Nephron progenitor cell (in vitro differentiated cells): ENCODE results near the gene MDH2.
A peak's percentile ranks its signal among the peaks of the same experiment; 100 is the strongest.
"Not testable (repeated sequence)": the region's sequence is repeated elsewhere in the genome, so short reads cannot be mapped to it uniquely, and the experiment has no call there.

Source experiments
- DNase-seq: peaks from one replicate; pipeline ENCODE4 v3.0.0; 2021
- H3K27ac Mint-ChIP-seq: 2 replicates; pipeline ENCODE4 v1.8.0; 2021; ENCODE audit warnings: mild to moderate bottlenecking, moderate library complexity, mixed read lengths
- H3K27me3 Mint-ChIP-seq: 2 replicates; pipeline ENCODE4 v1.8.0; 2021; ENCODE audit warnings: mild to moderate bottlenecking, low read depth, mixed read lengths; ENCODE audit not compliant: poor library complexity
- H3K36me3 Mint-ChIP-seq: 2 replicates; pipeline ENCODE4 v1.8.0; 2021; ENCODE audit warnings: low read depth, mixed read lengths
- H3K4me1 Mint-ChIP-seq: 2 replicates; pipeline ENCODE4 v1.8.0; 2021; ENCODE audit warnings: mixed read lengths
- H3K4me3 Mint-ChIP-seq: 2 replicates; pipeline ENCODE4 v1.8.0; 2021; ENCODE audit warnings: mild to moderate bottlenecking, moderate library complexity, mixed read lengths
- H3K9me3 Mint-ChIP-seq: 2 replicates; pipeline ENCODE4 v1.8.0; 2021; ENCODE audit warnings: mild to moderate bottlenecking, moderate library complexity, mixed read lengths
- TF ChIP-seq, protein P1 (sequence below): fragments of 200-600 bp; sonication (generic); IDR thresholded peaks from 2 replicates; pipeline ENCODE4 v1.5.0; 2021; ENCODE audit warnings: antibody characterized with exemption

Gene MDH2

DNA sequence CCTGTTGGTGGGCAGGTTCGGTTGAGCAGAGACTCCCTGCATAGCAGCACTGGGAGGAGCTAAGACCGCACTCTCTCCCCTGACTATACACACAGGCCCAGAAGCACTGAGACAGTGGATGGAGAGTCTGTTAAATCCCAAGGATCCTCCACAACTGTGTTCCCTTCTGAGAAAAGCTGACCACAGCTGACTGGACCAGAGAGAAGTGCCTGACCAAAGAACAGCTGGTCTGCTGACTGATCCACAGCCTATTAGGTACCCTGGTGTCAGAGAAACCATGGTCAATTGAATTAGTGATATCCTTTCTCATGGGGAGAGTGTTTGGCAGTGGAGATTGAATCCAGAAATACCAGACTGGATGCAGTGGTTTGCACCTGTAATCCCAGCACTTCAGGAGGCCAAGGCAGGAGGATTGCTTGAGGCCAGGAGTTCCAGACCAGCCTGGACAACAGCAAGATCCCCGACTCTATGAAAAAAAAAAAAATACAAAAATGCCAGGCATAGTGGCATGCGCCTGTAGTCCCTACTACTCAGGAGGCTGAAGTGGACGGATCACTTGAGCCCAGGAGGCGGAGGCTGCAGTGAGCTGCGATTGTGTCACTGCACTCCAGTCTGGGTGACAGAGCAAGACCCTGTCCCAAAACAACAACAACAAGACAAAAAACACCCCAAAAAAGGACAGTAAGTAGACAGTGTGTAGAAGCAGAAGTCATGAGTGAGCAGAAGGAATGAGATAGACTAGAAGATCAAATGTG lies 25.7 kb upstream of the MDH2 start:
- H3K36me3 Mint-ChIP-seq, result peaks cover 48% of the 10 kb centered on the region
- no peak overlapping the region for H3K4me3 Mint-ChIP-seq
- H3K27me3 Mint-ChIP-seq, result peaks cover 3% of the 10 kb centered on the region
- DNase-seq, result no peak
- no peaks in the 10 kb centered on the region for H3K4me1 Mint-ChIP-seq
- no peaks in the 10 kb centered on the region for H3K9me3 Mint-ChIP-seq
- TF ChIP-seq, protein P1, sequence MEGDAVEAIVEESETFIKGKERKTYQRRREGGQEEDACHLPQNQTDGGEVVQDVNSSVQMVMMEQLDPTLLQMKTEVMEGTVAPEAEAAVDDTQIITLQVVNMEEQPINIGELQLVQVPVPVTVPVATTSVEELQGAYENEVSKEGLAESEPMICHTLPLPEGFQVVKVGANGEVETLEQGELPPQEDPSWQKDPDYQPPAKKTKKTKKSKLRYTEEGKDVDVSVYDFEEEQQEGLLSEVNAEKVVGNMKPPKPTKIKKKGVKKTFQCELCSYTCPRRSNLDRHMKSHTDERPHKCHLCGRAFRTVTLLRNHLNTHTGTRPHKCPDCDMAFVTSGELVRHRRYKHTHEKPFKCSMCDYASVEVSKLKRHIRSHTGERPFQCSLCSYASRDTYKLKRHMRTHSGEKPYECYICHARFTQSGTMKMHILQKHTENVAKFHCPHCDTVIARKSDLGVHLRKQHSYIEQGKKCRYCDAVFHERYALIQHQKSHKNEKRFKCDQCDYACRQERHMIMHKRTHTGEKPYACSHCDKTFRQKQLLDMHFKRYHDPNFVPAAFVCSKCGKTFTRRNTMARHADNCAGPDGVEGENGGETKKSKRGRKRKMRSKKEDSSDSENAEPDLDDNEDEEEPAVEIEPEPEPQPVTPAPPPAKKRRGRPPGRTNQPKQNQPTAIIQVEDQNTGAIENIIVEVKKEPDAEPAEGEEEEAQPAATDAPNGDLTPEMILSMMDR, result no peak
- H3K27ac Mint-ChIP-seq, result no peak overlapping the region

DNA sequence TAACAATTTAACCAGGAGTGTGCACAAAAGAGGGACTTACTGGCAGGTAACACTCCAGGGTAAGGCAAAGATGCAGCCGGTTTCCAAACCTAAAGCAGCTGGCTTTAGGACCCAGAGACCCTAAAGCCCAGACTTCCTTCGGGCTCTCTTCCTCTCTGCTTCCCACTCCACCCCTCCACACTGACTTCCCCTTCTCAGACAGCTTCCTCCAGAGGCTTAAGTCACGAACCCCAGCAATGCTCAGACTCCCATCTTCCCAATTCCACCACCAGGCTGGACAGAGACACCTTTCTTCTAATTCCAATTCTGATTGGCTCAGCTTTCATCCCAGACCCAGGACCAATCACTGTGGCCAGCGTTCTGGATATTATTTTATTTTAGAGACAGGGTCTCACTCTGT lies 24.9 kb upstream of the MDH2 start:
- no peak for DNase-seq
- peak overlapping the region; percentile 96 for H3K27ac Mint-ChIP-seq
- H3K4me3 Mint-ChIP-seq, result no peak overlapping the region
- no peaks in the 10 kb centered on the region for H3K4me1 Mint-ChIP-seq
- no peaks in the 10 kb centered on the region for H3K9me3 Mint-ChIP-seq
- H3K27me3 Mint-ChIP-seq, result peaks cover 3% of the 10 kb centered on the region
- TF ChIP-seq, protein P1, result no peak
- peaks cover 42% of the 10 kb centered on the region for H3K36me3 Mint-ChIP-seq

DNA sequence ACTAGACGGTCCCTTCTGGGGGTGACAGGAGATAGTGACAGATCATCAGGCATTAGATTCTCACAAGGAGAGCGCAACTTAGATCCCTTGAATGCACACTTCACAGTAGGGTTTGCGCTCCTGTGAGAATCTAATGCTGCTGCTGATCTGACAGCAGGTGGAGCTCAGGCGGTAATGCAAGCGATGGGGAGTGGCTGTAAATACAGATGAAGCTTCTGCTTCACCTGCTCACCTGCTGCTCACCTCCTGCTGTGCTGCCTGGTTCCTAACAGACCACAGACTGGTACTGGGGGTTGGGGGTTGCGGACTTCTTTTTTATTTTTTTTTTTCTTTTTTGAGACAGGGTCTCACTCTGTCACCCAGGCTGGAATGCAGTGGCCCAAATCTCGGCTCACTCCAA lies 18.2 kb upstream of the MDH2 start:
- not testable (repeated sequence) for H3K27me3 Mint-ChIP-seq, H3K27ac Mint-ChIP-seq, DNase-seq, H3K9me3 Mint-ChIP-seq, H3K4me1 Mint-ChIP-seq, H3K4me3 Mint-ChIP-seq
- peaks cover 32% of the 10 kb centered on the region for H3K36me3 Mint-ChIP-seq

DNA sequence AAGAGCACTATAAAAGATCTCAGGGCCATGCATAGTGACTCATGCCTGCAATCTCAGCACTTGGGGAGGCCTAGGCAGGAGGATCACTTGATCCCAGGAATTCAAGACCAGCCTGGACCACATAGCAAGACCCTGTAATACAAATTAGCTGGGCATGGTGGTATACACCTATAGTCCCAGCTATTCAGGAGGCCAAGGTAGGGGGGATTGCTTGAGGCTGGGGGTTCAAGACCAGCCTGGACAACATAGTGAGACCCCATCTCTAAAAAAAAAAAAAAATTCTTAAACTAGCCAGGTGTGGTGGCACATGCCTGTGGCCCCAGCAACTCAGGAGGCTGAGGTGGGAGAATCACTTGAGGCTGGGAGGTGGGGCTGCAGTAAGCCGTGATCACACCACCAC lies 15.9 kb upstream of the MDH2 start:
- Mint-ChIP-seq H3K36me3 (peaks cover 22% of the 10 kb centered on the region), H3K4me1 (no peaks in the 10 kb centered on the region)

DNA sequence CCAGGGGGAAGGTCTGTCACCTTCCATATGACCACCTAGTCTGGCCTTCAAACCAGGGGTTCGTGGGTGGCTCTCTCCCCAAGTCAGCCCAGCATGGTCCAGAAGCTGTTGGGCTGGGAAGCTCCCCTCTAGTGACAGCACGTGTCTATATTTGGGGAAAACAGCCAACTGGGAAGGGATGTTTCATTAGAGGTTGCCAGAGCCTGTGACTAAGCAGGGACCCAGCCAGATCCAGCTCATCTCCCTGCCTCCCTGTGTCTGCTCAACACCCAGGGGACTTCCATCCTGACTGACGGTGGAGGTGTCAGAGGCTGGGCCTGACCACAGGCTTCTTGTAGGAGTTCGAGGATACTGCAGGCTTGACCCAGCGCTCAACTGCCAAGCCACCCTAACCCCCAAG lies 10.6 kb upstream of the MDH2 start:
- DNase-seq, result no peak

More for the DNA sequence above, 15.9 kb upstream of the MDH2 start:
- Mint-ChIP-seq H3K4me3 (no peak overlapping the region), H3K27ac (no peak overlapping the region), H3K9me3 (no peaks in the 10 kb centered on the region), H3K27me3 (no peaks in the 10 kb centered on the region)
- no peak for DNase-seq
- TF ChIP-seq, protein P1, result no peak

DNA sequence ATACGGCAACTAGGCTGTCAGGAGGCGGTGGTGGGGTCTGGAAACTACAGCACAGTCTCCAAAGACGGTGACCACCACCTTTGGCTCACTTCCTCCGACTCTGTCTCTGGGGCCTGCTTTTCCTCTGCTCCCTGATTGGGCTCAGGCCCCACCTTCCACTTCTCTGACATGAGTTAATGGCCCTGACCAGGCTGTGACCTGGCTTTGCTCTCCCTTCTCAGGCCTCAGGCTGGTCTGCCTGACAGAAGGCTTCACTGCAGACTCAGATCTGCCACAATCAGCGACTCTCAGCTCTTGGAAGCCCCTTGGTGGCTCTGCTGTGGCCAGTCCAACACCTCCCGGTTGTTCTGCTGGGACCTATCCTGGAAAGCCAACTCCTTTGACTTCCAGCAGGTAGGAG lies 7.8 kb upstream of the MDH2 start:
- TF ChIP-seq, protein P1, result no peak
- Mint-ChIP-seq H3K9me3 (no peaks in the 10 kb centered on the region), H3K36me3 (peaks cover 7% of the 10 kb centered on the region), H3K27ac (peak overlapping the region; percentile 42), H3K27me3 (no peaks in the 10 kb centered on the region), H3K4me1 (peaks cover 22% of the 10 kb centered on the region), H3K4me3 (no peak overlapping the region)
- DNase-seq, result peak; percentile 23

More for the DNA sequence above, 10.6 kb upstream of the MDH2 start:
- TF ChIP-seq, protein P1, result no peak
- peaks cover 5% of the 10 kb centered on the region for H3K36me3 Mint-ChIP-seq
- H3K27ac Mint-ChIP-seq, result peak overlapping the region; percentile 32
- no peak overlapping the region for H3K4me3 Mint-ChIP-seq
- H3K4me1 Mint-ChIP-seq, result peaks cover 8% of the 10 kb centered on the region
- no peaks in the 10 kb centered on the region for H3K27me3 Mint-ChIP-seq
- no peaks in the 10 kb centered on the region for H3K9me3 Mint-ChIP-seq
